Measurements from ENCODE around the gene CEP120.

- TF ChIP-seq CTCF (IDR thresholded peaks at IDR 0.05 in 8 of 11, conservative IDR thresholded peaks at IDR 0.05 in 3 of 11) (no peak), POLR2A (IDR thresholded peaks at IDR 0.05) (no peak)
These were observed 13.0 kb upstream of the CEP120 start for GRCh38 chr5:123436201-123436600.
